Astrocyte (in vitro differentiated cells and primary cell): Measurements from ENCODE around the gene MICAL2.

Source experiments
- CTCF ChIP-seq: IDR thresholded peaks from 2 replicates; pipeline ENCODE4 v1.5.1; 2011; ENCODE audit warnings: low read depth, mild to moderate bottlenecking, inconsistent platforms, low read length, moderate library complexity; ENCODE audit not compliant: insufficient read depth
- EZH2 ChIP-seq: IDR thresholded peaks from 2 replicates; pipeline ENCODE4 v1.6.1; 2012; ENCODE audit warnings: mild to moderate bottlenecking, low read length, inconsistent platforms; ENCODE audit not compliant: insufficient read depth

- TF ChIP-seq CTCF (peak; percentile 28), EZH2 (no peak)
Measured at GRCh38 chr11:12088047-12088481, 22.3 kb upstream of the MICAL2 start.
